ENCODE data around the gene PBXIP1.
"Not testable (repeated sequence)": the region's sequence is repeated elsewhere in the genome, so short reads cannot be mapped to it uniquely, and the experiment has no call there.

The PBXIP1 gene

DNA sequence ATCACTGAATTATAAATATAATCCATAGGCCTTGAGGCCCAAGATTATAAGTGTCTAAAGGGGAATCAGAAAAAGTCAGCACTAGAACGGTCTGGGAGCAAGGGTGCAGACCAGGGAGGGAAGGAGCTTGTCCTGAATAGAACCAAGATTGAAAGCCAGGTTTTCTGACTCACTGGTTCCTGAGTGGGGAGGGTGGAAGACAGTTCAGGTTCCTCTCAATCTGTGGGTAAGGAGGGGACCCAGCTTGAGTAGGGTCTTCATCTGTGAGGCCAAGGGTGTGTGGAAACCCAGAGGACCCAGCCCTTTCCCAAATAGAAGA lies 38.3 kb upstream of the PBXIP1 start:
- no peak for DNase-seq (ENCODE audit: low read depth)

DNA sequence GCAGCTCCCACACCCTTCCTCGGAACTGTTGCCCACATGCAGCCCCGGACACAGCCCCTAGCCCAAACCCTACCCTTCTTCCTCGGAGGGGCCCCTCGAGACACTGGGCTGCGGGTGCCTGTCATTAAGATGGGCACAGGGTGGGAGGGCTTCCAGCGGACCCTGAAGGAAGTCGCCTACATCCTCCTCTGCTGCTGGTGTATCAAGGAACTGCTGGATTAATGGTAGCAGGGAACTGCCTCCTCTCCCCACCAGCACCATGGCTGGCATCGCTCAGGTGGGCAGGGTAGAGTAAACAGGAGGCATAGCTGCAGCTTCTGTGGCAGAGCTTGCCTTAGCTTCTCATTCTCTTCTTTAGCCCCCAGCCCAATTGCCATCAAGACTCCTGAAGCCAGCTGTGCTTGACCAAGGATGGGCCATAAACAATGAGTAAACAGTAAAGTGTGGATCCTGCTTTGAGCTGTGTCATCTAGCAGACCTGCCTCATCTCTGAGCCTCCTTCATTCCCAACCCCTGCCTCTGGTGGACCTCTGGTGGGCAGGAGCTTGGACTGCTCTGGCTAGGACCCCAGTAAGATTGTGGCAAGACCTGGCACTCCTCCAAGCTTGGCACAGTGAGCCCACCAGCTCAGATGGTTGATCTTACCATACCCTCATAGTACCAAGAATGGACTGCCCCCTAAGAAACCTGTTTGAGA lies 37.8 kb upstream of the PBXIP1 start, which contains the start of gene LENEP:
Gene LENEP (plus strand): TSS at position 15 of the 697 bp plus-strand sequence. CDS start 22 bp downstream, at position 37.
- no peak for DNase-seq (ENCODE audit: low read depth)

DNA sequence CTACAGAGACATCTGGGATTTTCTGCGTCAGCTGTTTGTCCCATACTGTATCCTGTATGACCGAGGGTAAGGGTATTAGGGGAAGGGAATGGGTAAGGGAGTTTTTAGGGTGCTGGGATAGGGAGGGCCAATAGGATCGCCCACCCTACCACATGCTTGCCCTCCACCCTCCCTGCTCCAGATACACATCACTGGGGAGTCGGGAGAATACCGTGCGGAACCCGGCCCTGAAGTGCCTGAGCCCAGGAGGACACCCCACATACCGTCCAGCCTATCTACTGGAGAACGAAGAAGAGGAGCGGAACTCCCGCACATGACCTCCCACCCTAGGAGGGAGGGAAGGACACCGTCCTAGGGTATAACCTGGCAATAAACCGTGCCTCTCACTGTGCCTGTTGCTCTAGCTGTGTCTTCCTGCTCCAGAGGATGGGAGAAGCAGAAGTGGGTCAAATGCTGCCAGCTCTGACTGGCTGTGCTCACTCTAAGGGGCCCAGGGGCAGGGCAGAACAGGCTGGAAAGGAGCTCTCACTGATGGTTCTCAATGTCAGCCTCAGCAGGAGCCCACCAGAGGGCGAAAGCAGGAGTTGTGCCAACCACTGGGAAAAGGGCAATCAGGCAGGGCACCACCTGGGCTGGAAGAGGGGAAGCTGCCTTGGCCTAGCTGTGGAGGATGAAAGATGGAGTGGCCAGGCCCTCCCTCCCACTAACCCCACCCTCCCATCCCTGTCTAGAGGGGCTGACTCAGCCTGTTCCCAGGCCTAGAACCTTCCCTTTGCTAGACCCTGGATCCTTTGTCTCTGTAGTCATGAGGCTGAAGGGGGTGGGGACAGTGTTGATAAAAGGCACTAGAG lies 37.0 kb upstream of the PBXIP1 start:
- no peak for DNase-seq (ENCODE audit: low read depth)

DNA sequence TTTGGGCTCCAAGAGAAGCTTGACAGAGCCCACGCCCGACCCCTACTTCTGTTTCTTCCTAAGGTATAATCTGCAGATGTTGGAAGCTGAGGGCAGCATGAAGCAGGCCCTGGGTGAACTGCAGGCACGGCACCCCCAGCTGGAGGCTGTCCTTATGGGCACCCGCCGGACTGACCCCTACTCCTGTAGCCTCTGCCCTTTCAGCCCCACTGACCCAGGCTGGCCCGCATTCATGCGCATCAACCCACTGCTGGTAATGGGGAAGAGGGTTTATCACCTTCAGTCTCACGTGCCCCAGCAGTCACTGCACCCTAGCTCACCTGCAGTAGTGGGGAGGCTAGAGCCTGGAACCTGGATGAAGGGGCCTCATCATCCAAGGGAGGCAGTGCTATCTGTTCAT lies 34.4 kb upstream of the PBXIP1 start:
- no peak for DNase-seq (ENCODE audit: low read depth)

DNA sequence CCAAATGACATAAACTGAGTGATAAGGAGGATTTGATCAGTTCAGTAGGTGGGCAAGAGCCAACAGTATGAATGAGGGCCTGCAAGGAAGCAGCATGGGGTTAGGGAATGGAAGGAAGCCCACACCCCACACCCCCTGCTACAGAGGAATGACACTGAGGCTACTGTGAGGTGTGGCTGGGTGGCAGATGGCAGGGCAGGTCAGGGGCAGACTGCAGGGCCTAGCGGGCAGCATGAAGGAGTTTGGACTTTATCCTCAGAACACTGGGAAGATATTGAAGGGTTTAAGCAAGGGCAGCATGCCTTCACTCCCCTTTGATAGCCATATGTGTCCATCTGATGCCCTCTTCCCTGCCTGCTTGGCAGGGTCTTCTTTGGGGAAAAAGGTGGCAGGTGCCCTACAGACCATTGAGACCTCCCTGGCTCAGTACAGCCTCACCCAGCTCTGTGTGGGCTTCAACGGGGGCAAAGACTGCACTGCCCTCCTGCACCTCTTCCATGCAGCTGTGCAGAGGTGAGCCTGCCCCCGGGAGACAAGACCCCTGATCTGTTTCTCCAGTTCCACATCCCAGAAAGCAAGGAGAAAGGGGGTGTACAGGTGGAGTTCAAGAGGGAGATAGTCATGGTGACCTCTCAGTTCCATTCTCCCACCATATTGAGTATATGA lies 33.4 kb upstream of the PBXIP1 start:
- no peak for DNase-seq (ENCODE audit: low read depth)

DNA sequence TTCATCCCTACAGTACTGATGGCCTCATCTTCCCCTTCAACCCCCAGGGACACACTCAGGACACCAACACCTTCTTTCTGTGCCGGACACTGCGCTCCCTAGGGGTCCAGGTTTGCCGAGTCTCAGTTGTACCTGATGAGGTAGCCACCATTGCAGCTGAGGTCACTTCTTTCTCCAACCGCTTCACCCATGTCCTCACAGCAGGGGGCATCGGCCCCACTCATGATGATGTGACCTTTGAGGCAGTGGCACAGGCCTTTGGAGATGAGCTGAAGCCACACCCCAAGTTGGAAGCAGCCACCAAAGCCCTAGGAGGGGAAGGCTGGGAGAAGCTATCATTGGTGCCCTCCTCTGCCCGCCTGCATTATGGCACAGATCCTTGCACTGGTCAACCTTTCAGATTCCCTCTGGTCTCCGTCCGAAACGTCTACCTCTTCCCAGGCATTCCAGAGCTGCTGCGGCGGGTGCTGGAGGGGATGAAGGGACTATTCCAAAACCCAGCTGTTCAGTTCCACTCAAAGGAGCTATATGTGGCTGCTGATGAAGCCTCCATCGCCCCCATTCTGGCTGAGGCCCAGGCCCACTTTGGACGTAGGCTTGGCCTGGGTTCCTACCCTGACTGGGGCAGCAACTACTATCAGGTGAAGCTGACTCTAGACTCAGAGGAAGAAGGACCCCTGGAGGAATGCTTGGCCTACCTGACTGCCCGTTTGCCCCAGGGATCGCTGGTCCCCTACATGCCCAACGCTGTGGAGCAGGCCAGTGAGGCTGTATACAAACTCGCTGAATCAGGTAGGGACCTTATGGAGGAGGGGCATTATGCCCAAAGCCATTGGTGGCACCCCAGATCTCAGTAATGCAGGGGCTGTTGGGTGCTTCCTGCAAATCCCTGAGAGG lies 32.4 kb upstream of the PBXIP1 start:
- no peak for DNase-seq (ENCODE audit: low read depth)

DNA sequence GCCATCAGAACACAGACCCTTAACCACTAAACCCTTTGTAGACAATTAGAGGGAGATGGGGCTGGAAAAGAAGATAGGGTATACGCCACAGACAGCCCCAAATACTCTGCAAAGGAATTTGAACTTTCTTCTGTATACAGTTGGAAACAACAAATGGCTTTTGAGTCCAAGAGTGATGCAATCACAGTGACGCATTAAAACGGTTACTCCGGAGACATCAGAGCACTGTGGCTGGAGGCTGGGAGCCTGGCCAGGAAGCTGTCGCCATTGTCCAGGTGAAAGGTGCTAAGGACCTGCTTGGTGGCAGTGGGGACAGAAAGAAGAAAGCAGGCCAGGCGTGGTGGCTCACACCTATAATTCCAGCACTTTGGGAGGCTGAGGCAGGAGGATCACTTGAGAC lies 31.4 kb upstream of the PBXIP1 start:
- DNase-seq (ENCODE audit: low read depth), result no peak

DNA sequence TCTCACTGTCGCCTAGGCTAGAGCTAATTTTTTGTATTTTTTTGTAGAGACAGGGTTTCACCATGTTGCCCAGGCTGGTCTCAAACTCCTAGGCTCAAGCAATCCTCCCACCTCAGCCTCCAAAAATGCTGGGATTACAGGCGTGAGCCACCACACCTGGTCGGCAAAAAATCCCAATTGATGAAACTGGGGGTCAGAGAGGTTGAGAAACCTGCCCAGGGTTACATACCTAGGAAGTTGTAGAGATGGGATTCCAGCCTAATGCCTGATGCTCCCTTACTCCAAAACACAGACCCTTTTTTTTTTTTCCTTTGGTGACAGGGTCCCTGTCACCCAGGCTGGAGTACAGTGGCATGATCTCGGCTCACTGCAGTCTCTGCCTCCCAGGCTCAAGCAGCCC lies 30.8 kb upstream of the PBXIP1 start:
- not testable (repeated sequence) for DNase-seq (ENCODE audit: low read depth)

DNA sequence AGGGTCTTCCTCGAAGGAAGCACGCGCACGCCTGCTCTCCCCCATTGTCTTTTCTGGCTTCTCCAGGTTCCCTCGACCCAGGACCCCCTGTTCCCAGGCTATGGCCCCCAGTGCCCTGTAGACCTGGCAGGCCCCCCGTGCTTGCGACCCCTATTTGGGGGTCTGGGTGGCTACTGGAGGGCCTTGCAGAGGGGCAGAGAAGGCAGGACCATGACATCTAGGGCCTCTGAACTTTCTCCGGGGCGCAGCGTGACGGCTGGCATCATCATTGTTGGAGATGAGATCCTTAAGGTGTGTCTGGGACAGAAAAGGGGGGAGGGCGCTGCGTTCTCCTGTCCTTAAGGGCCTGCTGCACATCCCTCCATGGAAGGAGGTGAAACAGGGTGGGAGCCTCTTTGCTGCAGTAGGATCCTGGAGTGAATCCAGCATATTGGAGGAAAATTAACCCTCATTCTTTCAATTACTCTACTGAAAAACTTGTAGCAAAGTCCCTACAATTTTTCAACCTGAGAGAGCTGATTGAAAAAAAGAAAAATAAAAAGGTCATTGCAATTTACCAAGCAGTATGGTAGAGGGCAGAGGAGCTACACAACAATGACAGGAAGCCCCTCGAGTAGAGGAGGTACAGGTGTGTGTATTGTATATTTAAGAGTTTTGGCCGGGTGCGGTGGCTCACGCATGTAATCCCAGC lies 28.0 kb upstream of the PBXIP1 start:
- DNase-seq (ENCODE audit: low read depth), result no peak

DNA sequence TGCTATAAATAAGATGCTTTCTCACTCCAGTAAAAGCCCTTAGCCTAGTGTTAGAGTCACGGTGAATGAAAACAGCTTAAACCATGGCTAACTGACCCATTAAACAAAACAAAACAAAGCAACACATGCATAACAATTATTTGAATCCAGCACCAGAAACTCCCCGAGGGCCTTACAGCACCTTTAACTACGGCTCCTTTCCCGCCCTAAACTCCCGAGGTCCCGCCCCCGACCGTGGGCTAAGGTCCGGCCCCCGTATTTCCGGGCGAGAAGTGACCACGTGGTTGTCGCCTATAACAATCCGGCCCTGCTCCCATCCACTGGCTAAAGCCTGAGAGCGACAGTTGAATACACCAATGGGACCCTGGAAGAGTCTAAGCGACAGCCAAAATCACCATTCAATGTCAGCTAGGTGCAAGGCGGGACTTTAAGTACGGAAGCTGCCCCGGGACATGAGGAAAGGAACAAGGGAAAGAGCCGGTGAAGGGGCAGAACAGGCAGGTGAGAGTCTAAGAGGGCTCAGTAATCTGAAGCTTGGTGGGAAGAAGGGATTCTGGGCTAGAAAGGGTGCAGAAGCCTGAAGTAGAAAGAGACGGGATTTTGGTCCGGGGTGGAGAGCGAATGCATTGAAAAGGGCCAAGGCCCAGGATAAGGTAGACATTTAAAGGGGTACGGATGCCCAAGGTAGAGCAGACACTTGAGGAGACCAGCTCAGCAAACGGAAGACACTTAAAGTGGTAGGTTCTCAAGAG lies 27.2 kb upstream of the PBXIP1 start, which contains the start of gene FLAD1:
Gene FLAD1 (plus strand): TSS at position 448 of the 752 bp plus-strand sequence. CDS start 351 bp downstream, outside the sequence.
- peak; percentile 93 for DNase-seq (ENCODE audit: low read depth)

DNA sequence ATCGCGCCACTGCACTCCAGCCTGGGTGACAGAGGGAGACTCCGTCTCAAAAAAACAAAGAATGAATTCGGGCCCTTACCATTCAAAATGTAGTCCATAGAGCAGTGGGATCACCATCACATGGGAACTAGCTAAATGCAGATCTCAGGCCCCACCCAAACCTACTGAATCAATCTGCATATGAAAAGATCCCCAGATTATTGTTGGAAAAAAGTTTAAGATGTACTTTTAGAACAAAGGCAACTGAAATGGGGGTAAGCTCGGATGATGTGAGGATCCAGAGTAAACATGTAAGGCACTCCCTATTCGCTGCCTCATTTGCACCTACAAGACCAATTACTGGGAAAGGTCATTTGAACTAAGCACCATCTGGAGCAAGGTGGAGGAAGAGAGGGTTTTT lies 26.4 kb upstream of the PBXIP1 start:
- no peak for DNase-seq (ENCODE audit: low read depth)

DNA sequence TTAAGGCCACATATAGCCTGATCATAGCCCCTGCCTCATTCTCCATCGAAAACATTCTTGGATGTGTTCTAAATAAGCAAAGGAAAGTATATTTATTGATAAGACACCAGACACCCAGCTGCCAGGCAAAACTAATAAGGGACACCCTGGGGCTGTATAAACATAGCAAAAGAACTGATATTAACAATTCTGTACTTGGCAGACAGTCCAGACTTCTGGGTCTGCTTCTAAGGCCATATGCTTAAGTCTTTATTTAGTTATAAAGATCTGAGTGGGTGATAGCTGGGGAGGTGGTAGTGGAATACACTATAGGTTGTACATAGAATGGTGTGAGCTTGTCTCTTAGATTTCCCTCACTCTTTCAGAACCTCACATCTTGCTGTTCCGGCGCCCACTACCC lies 22.5 kb upstream of the PBXIP1 start:
- no peak for DNase-seq (ENCODE audit: low read depth)

DNA sequence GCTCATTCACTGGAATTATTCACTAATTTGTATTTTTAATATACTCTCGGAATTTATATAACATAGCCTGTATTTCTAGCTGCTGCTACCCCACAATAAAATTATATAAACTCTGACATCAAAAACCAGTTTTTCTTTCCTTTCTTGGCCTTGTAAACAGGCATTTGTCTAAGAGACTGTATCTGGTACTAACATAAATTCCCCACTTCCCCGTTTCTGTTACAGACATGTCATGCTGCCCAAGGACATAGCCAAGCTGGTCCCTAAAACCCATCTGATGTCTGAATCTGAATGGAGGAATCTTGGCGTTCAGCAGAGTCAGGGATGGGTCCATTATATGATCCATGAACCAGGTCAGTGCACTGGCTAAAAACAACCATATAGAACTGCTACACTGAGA lies 21.9 kb upstream of the PBXIP1 start:
- DNase-seq (ENCODE audit: low read depth), result not testable (repeated sequence)

DNA sequence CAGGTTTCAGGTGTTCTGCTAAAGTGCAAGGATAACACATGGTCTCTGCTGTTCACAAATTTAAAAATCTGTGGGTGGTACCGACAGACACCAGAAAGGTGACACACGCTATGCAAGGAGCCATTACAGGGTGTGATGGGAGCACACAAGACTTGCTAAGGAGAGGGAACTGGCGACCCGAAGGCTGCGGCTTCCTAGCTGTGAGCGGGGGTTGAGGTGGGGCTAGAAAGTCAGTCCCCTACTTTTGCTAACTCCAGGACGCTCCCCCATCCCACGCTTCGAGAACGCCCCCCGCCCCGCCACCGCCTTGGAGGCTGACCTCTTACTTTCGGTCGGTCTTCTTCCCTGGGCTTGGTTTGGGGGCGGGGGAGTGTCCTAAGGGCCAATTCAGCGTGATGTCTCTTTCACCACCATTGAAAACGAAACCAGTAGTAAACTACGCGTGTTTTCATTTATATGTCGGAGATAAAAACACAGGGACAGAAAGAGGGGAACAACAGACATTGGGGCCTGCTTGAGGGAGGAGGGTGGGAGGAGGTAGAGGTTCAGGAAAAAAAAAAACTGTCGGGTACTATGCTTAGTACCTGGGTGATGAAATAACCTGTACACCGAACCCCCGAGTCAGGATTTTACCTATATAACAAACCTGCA lies 19.6 kb upstream of the PBXIP1 start:
- peak; percentile 17 for DNase-seq (ENCODE audit: low read depth)

DNA sequence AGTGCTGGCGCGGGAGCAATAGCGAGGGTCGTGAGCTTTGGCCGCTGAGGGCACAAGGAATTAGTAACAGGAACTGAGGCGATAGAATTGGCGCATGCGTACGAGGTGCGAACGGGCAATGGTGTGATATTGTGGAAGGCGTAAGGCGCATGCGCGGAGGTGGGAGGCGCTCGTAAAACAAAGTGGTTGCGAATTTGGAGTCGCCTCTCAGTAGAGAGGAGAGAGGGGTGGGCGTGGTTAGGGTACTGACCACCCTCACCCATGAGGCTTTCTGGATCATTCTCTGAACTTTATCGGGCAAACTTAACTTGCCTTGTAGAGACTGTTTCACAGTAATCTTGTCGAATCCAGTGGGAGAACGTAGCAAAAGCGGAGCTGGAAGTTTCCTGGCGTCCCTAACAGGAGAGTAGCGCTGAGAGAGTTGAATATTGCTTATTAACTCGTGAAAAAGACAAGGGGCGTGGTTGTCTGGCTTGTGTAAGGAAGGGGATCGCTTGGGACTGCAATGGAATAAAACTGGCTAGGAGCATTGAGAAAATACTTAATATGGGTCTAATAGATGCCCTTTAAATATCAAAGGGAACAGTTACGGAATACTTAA lies 19.0 kb upstream of the PBXIP1 start:
- peak; percentile 90 for DNase-seq (ENCODE audit: low read depth)

DNA sequence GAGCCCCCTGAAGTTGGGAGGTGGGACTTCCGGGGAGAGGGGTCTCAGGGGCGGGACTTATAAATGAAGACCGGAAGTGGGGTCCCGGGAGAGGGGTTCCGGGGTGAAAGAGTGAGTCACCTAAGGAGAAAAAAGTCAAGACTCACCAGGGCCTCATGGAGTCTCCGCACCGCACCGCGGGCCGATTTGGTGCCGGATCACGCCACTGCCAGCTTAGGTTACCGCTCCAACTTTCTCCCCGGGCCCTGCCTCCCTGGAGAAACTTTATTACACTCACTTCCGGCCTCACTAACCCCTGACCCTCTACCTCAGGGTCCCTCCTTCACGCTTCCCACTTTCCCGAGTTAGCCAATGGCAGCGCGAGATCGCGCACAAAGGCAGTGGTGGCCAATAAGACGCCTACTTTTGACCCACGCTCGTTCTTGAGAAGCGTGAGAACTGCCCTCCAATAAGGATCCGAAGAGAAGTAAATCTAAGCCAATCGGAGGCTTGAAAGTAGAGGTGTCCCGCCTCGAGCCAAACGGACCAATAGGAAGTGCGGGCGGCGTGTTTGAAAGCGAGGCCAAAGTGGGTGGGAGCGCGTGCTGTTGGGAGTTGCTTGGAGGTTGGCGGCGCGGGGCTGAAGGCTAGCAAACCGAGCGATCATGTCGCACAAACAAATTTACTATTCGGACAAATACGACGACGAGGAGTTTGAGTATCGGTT lies 18.4 kb upstream of the PBXIP1 start, which contains the start of gene CKS1B:
Gene CKS1B (plus strand): TSS at position 580 of the 706 bp plus-strand sequence. CDS start 65 bp downstream, at position 645.
- peak; percentile 95 for DNase-seq (ENCODE audit: low read depth)

DNA sequence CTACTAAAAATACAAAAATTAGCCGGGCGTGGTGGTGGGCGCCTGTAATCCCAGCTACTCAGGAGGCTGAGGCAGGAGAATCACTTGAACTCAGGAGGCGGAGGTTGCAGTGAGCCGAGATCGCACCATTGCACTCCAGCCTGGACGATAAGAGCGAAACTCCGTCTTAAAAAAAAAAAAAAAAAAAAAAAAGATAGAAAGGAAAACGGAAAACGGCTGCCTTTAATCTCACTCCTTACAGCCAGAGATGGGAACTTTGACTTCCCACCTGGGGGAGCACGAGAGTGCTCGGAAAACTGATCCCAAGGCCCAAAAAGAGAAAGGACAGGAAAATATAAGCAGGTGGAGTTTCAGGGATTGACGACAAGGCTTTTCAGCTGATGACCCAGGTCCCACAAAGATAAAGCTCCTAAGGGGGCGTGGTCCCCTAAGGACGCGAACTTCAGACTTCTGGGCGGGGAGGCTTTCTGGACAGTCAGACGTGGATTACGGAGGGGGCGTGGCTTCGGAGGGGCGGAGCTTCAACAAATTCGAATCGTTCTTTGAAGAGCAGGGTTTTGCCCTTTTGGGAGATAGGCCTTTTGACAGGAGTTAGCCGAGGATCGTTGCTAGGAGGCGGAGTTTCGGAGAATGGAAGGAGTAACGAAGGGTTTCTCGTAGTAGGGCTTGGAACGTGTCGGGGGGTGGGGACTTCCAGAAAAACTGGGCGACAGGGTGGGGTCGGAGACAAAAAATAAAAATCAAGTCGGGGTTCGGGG lies 17.6 kb upstream of the PBXIP1 start:
- DNase-seq (ENCODE audit: low read depth), result peak; percentile 86

Measured in T follicular helper cell (primary cell).